DND-41 (cell line): Measurements from ENCODE around the gene CCDC102B.

Experiments
- ATAC-seq: fragments of 200-7000 bp; cut with Tn5 transposase; 3 replicates; pipeline ENCODE4 v1.9.1; 2021; ENCODE audit warnings: low read depth; ENCODE audit not compliant: insufficient read depth
- DNase-seq: peaks from one replicate; pipeline ENCODE4 v3.0.0-alpha.2; 2020
- H2AFZ ChIP-seq: 2 replicates; pipeline ENCODE4 v1.6.0; 2012; ENCODE audit warnings: low read depth, low read length
- H3K27ac ChIP-seq: 2 replicates; pipeline ENCODE4 v1.5.1; 2012; ENCODE audit warnings: low read length, inconsistent platforms
- H3K27me3 ChIP-seq: fragments of 200-600 bp; sonication (generic); 2 replicates; pipeline ENCODE4 v1.6.0; 2012; ENCODE audit warnings: low read length, mild to moderate bottlenecking, inconsistent platforms; ENCODE audit not compliant: insufficient read depth, poor library complexity
- H3K36me3 ChIP-seq: 2 replicates; pipeline ENCODE4 v1.5.1; 2012; ENCODE audit warnings: low read length, inconsistent platforms; ENCODE audit not compliant: insufficient read depth
- H3K4me1 ChIP-seq: 2 replicates; pipeline ENCODE4 v1.5.1; 2012; ENCODE audit warnings: mild to moderate bottlenecking, low read length; ENCODE audit not compliant: insufficient read depth
- H3K4me2 ChIP-seq: 2 replicates; pipeline ENCODE4 v1.6.0; 2012; ENCODE audit warnings: mild to moderate bottlenecking, moderate library complexity, low read length, inconsistent platforms; ENCODE audit not compliant: insufficient read depth
- H3K4me3 ChIP-seq, 2 experiments: fragments of 200-600 bp in 1 of 2; shearing (Covaris generic) in 1 of 2; 2 replicates each; pipeline ENCODE4 v1.5.1; 2012 to 2016; ENCODE audit warnings: inconsistent platforms in 2 of 2, low read length in 2 of 2, mild to moderate bottlenecking in 2 of 2, low read depth in 1 of 2, moderate library complexity in 1 of 2
- H3K79me2 ChIP-seq: 2 replicates; pipeline ENCODE4 v1.6.0; 2012; ENCODE audit warnings: low read length, inconsistent platforms; ENCODE audit not compliant: insufficient read depth
- H3K9ac ChIP-seq: 2 replicates; pipeline ENCODE4 v1.6.0; 2012; ENCODE audit warnings: low read depth, mild to moderate bottlenecking, inconsistent platforms, low read length, moderate library complexity
- H3K9me3 ChIP-seq: 2 replicates; pipeline ENCODE4 v1.5.1; 2012; ENCODE audit warnings: low read length, moderate library complexity, mild to moderate bottlenecking, inconsistent platforms; ENCODE audit not compliant: insufficient read depth, severe bottlenecking
- H4K20me1 ChIP-seq: 2 replicates; pipeline ENCODE4 v1.6.0; 2012; ENCODE audit warnings: low read length; ENCODE audit not compliant: insufficient read depth
- CTCF ChIP-seq: IDR thresholded peaks from 2 replicates; pipeline ENCODE4 v1.5.1; 2012; ENCODE audit warnings: borderline replicate concordance, low read length, moderate library complexity, mild to moderate bottlenecking; ENCODE audit not compliant: poor library complexity, severe bottlenecking; ENCODE audit errors: extremely low read depth
- EZH2 ChIP-seq: IDR thresholded peaks from 3 replicates; pipeline ENCODE4 v1.6.1; 2012; ENCODE audit warnings: borderline replicate concordance, low read depth, mild to moderate bottlenecking, moderate library complexity, low read length, inconsistent platforms; ENCODE audit not compliant: severe bottlenecking

Gene CCDC102B

GRCh38 chr18:69097349-69097748, 299.5 kb downstream of the CCDC102B start:
- no peak overlapping the region for H3K4me2 ChIP-seq
- H4K20me1 ChIP-seq, result no peaks in the 10 kb centered on the region
- H3K9ac ChIP-seq, result no peak overlapping the region
- H3K27ac ChIP-seq, result no peak overlapping the region
- DNase-seq (no peak), ATAC-seq (no peak)
- H3K4me1 ChIP-seq, result no peaks in the 10 kb centered on the region
- no peak for TF ChIP-seq EZH2
- no peak for TF ChIP-seq CTCF
- no peaks in the 10 kb centered on the region for H3K27me3 ChIP-seq
- no peak overlapping the region for H2AFZ ChIP-seq
- no peaks in the 10 kb centered on the region for H3K36me3 ChIP-seq
- no peaks in the 10 kb centered on the region for H3K79me2 ChIP-seq
- no peaks in the 10 kb centered on the region for H3K9me3 ChIP-seq
- no peak overlapping the region for H3K4me3 ChIP-seq

- TF ChIP-seq CTCF, result no peak
- TF ChIP-seq EZH2, result no peak
- no peaks in the 10 kb centered on the region for H4K20me1 ChIP-seq
- no peak overlapping the region for H3K4me2 ChIP-seq
- no peaks in the 10 kb centered on the region for H3K4me1 ChIP-seq
- H2AFZ ChIP-seq, result no peak overlapping the region
- H3K36me3 ChIP-seq, result no peaks in the 10 kb centered on the region
- no peaks in the 10 kb centered on the region for H3K27me3 ChIP-seq
- no peak overlapping the region for H3K4me3 ChIP-seq
- no peak overlapping the region for H3K9ac ChIP-seq
- DNase-seq (no peak), ATAC-seq (no peak)
- H3K79me2 ChIP-seq, result no peaks in the 10 kb centered on the region
- no peak overlapping the region for H3K27ac ChIP-seq
- H3K9me3 ChIP-seq, result no peaks in the 10 kb centered on the region
These were observed 305.1 kb downstream of the CCDC102B start for GRCh38 chr18:69102959-69103358.
